T1000 (cell line): ENCODE data around the gene NOL4L.

ENCODE experiments used
- DNase-seq: peaks from one replicate; lab custom pipeline; 2025; ENCODE audit warnings: mixed read lengths; lab: John Stamatoyannopoulos, UW

Gene NOL4L

DNA sequence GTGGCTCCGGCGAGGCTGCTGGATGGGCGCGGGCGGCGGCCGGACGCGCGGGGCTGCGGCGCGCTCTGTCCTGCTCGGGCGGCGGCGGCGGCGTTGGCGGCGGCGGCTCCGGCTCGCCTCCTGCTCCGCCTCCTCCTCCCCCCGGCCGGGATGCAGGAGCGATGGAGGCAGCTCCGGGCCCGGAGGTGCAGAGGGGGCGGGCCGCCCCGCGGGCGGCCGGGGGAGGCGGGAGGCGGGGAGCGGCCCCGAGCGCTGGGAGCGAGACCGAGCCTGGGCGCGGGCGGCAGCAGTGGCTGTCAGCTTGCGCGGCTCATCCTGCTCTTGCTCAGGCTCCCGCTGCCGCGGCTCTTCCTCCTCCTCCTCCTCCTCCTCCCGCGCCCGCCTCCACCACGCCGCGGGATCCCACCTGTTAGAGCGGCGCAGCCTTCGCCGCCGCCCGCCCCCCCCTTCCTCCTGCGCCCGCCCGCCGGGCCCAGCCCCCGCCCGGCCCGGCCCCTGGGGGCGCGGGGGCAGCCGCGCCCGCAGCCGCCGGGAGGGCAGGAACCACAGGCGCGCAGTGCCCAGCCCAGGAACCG, at the start of gene NOL4L:
Gene NOL4L (minus strand): TSS at position 323 of the 575 bp plus-strand sequence. CDS start 443 bp downstream, outside the sequence.
- no peak for DNase-seq

DNA sequence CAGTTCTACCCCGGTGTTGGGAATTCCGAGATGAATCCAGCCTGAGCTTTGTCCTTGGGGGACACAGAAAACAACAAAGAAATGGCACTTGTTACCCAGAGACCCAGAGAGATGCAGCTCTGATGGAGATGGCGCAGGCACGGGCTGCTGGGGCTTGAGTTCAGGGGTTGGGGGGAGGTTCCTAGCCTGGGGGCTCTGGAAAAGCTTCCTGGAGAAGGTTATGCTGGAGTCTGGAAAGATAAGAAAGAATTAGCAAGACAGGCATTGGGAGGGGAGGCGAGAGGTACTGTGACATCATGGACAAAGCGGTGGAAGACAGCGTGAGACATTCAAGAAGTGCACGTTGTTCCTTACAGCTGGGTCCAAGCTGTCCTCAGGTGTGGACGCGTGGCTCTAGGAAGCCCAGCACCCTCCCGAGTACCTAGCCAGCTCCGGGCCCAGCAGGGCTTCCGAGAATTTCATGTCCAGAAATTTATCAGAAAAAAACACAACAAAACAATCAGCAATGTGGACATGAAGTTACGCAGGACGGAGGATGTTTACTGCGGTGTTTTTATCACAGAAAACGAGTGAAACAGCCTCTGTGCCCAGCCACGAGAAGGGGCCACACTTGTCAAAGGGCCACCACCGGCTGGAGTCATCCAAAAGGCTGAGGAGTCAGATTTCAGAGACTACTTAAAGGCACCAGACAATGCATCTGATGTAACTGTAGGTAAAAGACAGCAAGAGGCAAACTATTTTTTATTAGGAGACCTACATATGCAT, 49.1 kb upstream of the NOL4L start:
- no peak for DNase-seq

- DNase-seq: no peak
Observed at GRCh38 chr20:32632461-32633354, 47.6 kb upstream of the NOL4L start.

GRCh38 chr20:32631933-32632460, 46.9 kb upstream of the NOL4L start:
- DNase-seq: no peak

GRCh38 chr20:32629813-32630212, 44.7 kb upstream of the NOL4L start:
- DNase-seq: no peak

- DNase-seq: no peak
Observed at GRCh38 chr20:32628960-32629530, 43.9 kb upstream of the NOL4L start.

GRCh38 chr20:32626859-32627636, 41.9 kb upstream of the NOL4L start:
- no peak for DNase-seq

- no peak for DNase-seq
Observed at GRCh38 chr20:32626407-32626806, 41.3 kb upstream of the NOL4L start.

- no peak for DNase-seq
Observed at GRCh38 chr20:32625996-32626395, 40.9 kb upstream of the NOL4L start.

GRCh38 chr20:32624687-32625345, 39.7 kb upstream of the NOL4L start:
- no peak for DNase-seq

DNA sequence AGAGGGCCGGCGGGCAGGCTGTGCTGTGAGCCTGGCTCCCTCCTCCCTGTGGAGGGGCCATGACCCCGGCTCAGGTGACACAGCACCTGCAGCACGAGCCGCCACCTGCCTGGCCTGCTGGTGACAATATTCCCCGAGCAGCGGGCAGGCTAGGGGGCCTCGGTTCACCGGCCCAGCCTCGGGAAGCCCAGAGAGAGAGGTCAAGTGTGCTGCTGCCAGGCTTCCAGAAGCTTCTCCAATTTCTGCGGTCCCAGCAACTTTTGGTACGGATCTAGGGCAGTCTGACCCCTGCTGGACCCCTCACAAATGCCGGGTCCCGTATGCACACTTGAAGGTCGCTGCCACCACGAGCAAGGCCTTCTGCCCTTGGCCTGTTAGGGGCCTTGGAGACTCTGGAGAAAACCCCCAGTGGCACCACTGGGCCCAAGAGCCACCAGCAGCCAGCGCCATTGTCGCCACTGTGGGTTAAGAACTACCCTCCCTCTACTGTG, 38.6 kb upstream of the NOL4L start:
- no peak for DNase-seq

GRCh38 chr20:32622585-32623468, 37.7 kb upstream of the NOL4L start:
- DNase-seq: no peak

DNA sequence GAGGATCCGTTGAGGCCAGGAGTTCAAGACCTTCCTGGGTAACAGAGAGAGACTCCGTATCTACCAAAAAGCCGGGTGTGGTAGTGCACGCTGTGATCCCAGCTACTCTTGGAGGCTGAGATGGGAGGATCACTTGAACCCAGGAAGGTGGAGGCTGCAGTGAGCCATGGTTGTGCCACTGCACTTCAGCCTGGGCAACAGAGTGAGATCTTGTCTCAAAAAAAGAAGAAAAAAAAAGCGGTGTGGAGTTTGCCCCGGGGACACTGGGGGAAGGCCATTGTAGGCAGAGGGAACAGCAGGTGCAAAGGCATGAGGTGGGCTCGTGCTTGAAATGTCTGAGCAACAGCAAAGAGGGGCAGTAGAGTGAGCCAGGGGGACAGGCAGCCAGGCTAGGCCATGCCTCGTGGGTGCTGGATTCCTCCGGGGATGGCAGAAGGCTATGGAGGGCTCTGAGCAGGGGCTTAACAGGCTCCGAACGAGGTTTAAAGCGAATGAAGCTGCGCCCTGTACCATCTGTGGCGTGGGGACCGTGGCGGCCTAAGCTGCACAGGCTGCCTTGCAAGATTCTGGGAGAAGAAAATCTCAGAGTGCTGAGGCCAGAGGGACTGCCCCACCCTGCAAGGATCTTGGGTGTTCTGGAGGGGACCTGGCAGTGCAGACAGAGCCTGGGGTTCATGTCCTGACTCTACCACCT, 36.9 kb upstream of the NOL4L start:
- no peak for DNase-seq

GRCh38 chr20:32621071-32621890, 36.1 kb upstream of the NOL4L start:
- DNase-seq: no peak

GRCh38 chr20:32619586-32619985, 34.5 kb upstream of the NOL4L start:
- no peak for DNase-seq

- no peak for DNase-seq
Observed at GRCh38 chr20:32614772-32615171, 29.6 kb upstream of the NOL4L start.

DNA sequence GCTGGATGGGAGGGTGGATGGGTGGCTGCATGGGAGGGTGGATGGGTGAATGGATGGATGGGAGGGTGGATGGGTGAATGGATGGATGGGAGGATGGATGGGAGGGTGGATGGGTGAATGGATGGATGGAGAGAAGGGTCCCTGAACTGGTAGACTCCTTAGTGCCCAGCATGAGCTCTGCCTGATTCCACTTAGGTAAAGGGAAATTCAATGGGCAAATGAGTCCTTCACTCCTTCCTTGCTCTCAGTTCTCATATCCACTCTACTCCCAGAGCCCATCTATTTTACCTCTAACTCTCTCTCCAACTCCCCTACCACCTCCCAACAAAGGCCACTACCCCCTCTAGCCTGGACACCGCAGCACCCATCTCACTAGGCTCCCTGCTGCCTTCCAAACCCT, 29.2 kb upstream of the NOL4L start:
- no peak for DNase-seq
